ENCODE results near the gene RFFL.

DNA sequence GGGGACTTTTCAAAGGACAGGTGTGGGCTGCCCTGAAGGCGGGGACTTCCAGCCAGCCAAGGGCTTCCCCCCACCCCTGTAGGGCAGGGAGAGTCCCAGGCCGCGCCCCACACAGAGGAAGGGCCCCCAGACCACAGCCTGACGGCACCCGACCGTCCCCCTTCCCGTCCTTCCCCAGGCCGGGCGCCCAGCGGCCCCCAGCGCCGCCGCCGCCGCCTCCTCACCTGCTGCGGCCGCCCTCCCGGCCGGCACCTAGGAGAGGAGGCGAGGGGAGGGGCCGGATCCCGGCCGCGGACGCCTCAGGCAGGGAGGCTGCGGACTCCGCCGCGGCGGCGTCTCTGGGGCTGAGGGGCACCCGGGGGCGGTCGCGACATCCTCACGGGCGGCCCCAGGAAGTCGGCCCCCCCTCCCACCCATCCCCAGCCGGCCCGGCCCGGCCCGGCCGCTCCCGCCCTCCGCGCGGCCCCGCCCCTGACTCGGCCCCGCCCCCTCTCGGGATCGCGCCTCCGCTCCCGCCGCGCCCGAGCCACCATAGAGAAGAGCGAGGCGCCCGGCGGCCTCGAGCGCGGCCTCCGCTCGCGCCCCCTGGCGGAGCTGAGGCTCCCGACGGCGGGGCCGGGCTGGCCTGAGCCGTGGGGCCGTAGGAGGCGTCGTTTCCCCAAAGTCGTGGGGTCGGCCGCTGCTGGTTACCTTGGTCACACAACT is 25.5 kb upstream of the RFFL start:
- TF ChIP-seq, protein P1, sequence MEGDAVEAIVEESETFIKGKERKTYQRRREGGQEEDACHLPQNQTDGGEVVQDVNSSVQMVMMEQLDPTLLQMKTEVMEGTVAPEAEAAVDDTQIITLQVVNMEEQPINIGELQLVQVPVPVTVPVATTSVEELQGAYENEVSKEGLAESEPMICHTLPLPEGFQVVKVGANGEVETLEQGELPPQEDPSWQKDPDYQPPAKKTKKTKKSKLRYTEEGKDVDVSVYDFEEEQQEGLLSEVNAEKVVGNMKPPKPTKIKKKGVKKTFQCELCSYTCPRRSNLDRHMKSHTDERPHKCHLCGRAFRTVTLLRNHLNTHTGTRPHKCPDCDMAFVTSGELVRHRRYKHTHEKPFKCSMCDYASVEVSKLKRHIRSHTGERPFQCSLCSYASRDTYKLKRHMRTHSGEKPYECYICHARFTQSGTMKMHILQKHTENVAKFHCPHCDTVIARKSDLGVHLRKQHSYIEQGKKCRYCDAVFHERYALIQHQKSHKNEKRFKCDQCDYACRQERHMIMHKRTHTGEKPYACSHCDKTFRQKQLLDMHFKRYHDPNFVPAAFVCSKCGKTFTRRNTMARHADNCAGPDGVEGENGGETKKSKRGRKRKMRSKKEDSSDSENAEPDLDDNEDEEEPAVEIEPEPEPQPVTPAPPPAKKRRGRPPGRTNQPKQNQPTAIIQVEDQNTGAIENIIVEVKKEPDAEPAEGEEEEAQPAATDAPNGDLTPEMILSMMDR (IDR thresholded peaks at IDR 0.05), result peak in 5 of 6 experiments; percentile 75 to 95 (median 85)
- TF ChIP-seq POLR2A (IDR thresholded peaks at IDR 0.05), result peak; percentile 72 to 90
